ENCODE results near the gene PFDN6. TPM values are rescaled to one million over a fixed set of nuclear protein-coding genes. Genes with fewer than 3 reads are reported as not detected.

Gene PFDN6
- total and polyA plus RNA-seq, 3 donors from 2014 or later: 45.5 to 123 (median 56.2) TPM

- intact Hi-C loops (cut with DNase I; ENCODE audit: low total_unique reads): no loop called here
- H3K4me3 ChIP-seq: no peak overlapping the region
- no peak overlapping the region for H3K27ac ChIP-seq
- no peaks in the 10 kb centered on the region for H3K36me3 ChIP-seq (ENCODE audit: low read depth, missing control alignments)
- TF ChIP-seq CTCF (IDR thresholded peaks at IDR 0.05) (no peak), POLR2A (IDR thresholded peaks at IDR 0.05) (no peak)
- no peaks in the 10 kb centered on the region for H3K27me3 ChIP-seq
- no peaks in the 10 kb centered on the region for H3K9me3 ChIP-seq
- DNase-seq: no peak
- no peaks in the 10 kb centered on the region for H3K4me1 ChIP-seq
- 86 to 96% methylated on average over 7 of the region's 7 CpGs for WGBS, 2 donors
These were observed 25.4 kb upstream of the PFDN6 start for GRCh38 chr6:33264015-33264414.

- WGBS, 2 donors: 1 to 3% methylated on average over 3 to 7 of the region's 7 CpGs
- intact Hi-C loops (cut with DNase I; ENCODE audit: low total_unique reads): no loop called here
- no peak for DNase-seq
These were observed 18.3 kb upstream of the PFDN6 start for GRCh38 chr6:33271117-33271467.

GRCh38 chr6:33271468-33272274 is 17.7 kb upstream of the PFDN6 start, which contains the start of the genes RPS18 and VPS52:
RPS18 (plus strand) TSS chr6:33272075; CDS start chr6:33272120, 45 bp downstream.
VPS52 (minus strand) TSS chr6:33271876; CDS start chr6:33271675, 201 bp downstream.
- intact Hi-C loops (cut with DNase I; ENCODE audit: low total_unique reads): loop anchor here (2.0 kb wide), 1 partner anchor 17 kb away; the partner anchor contains the start of genes PFDN6 and WDR46
- no peaks in the 10 kb centered on the region for H3K27me3 ChIP-seq
- peak within 1 kb of the TSS; percentile 85 to 91 for H3K27ac ChIP-seq
- TF ChIP-seq CTCF (IDR thresholded peaks at IDR 0.05): peak in 1 of 3 experiments; percentile 6
- peak; percentile 96 for TF ChIP-seq POLR2A (IDR thresholded peaks at IDR 0.05)
- H3K9me3 ChIP-seq: no peaks in the 10 kb centered on the region
- DNase-seq: peak; percentile 99
- peaks cover 28% of the 10 kb centered on the region for H3K4me1 ChIP-seq
- peak within 1 kb of the TSS; percentile 82 to 88 for H3K4me3 ChIP-seq
- 0% methylated on average over 21 to 48 of the region's 48 CpGs for WGBS, 2 donors
- no peaks in the 10 kb centered on the region for H3K36me3 ChIP-seq (ENCODE audit: low read depth, missing control alignments)

More at GRCh38 chr6:33271117-33271467, 18.3 kb upstream of the PFDN6 start:
- H3K4me3 ChIP-seq: peak overlapping the region; percentile 82 to 88
- H3K4me1 ChIP-seq: peaks cover 23% of the 10 kb centered on the region
- H3K36me3 ChIP-seq (ENCODE audit: low read depth, missing control alignments): no peaks in the 10 kb centered on the region
- H3K9me3 ChIP-seq: no peaks in the 10 kb centered on the region
- TF ChIP-seq CTCF (IDR thresholded peaks at IDR 0.05): no peak
- TF ChIP-seq POLR2A (IDR thresholded peaks at IDR 0.05): no peak
- H3K27me3 ChIP-seq: no peaks in the 10 kb centered on the region
- H3K27ac ChIP-seq: peak overlapping the region; percentile 85 to 91

- no peaks in the 10 kb centered on the region for H3K27me3 ChIP-seq
- intact Hi-C loops (cut with DNase I; ENCODE audit: low total_unique reads): loop anchor here (2.0 kb wide), 1 partner anchor 16 kb away; the partner anchor contains the start of genes PFDN6 and WDR46
- peak overlapping the region; percentile 85 to 91 for H3K27ac ChIP-seq
- TF ChIP-seq POLR2A (IDR thresholded peaks at IDR 0.05) (no peak), CTCF (IDR thresholded peaks at IDR 0.05) (no peak)
- no peaks in the 10 kb centered on the region for H3K9me3 ChIP-seq
- peak overlapping the region; percentile 82 to 88 for H3K4me3 ChIP-seq
- no peaks in the 10 kb centered on the region for H3K36me3 ChIP-seq (ENCODE audit: low read depth, missing control alignments)
- H3K4me1 ChIP-seq: peaks cover 32% of the 10 kb centered on the region
- DNase-seq: no peak
- WGBS, 2 donors: 11 to 13% methylated on average over 20 to 22 of the region's 22 CpGs
These were observed 16.9 kb upstream of the PFDN6 start for GRCh38 chr6:33272275-33273128.

Measured in testis (tissue), 3 donors.